ENCODE results near the gene CLDN18.

CLDN18 gene

DNA sequence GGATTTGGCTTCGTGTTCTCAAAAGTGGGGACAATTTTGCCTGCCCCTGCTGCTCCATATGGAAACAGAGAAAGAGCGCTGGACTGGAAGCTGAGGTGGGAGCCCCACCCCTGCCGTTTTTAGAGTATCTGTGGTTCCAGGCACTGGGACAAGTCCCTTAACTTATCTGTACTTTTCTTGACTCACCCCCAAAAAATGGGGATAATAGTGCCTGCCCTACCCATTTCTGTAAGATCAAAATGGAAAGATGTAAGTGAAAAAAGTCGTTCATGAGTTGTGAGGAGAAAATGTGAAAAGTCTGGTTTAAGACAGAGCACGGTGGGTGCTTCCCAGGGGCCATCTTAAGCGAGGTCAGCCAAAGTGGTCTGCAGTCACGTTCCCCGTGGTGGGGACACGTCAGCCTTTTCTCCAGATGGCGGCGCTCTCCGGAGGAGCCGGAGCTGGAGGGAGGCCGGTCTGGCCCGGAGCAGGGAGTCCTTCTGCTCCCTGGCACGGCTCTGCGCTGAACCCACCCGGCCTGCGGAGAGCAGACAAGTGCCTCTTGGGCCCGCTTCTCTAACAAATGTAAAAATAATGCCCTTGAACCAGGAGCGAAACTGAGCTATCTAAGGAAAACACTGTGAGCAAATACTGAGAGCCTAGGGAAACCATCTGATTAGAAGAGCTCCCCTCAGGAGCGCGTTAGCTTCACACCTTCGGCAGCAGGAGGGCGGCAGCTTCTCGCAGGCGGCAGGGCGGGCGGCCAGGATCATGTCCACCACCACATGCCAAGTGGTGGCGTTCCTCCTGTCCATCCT is at the start of gene CLDN18:
Gene CLDN18, plus strand, starts transcription at position 690 of the 797 bp plus-strand sequence. Its CDS starts 61 bp downstream, at position 751.
- DNase-seq (ENCODE audit: low spot score) = no peak

DNA sequence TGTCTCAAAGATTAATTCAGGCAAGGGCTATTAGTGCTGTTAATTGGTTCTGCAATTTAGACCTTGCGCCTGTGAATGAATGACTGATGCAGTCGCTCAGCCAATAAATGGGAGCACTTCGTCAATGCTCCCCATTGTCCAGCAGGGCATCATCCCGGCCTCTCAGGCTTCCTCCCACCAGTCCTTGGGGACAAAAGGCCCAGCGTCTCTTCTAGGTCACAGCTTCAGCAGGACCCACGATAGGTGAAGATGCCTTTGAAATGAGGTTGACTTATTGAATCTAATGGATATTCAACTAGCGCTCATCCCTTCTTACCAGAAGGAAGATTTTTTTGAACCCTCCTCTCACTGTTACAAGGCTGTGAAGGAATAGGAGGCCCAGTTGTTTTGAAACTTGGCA is 47.7 kb upstream of the CLDN18 start:
- no peak for DNase-seq (ENCODE audit: low spot score)

DNA sequence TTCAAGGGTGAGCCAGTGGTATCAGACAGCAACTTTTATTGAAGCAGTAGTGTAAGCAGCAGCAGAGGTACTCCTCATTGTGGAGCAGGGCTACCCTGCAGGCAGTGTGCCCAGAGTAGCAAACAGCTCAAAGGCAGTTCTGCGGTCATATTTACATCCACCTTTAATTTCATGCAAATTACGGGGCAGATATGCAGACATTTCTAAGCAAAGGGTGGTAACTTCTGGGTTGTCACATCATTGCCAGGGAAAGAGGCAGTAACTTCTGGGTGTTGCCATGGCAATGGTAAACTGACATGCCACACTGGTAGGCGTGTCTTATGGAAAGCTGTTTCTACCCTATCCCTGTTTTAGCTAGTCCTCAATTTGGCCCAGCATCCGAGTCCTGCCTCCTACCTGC is 46.5 kb upstream of the CLDN18 start:
- no peak for DNase-seq (ENCODE audit: low spot score)

DNA sequence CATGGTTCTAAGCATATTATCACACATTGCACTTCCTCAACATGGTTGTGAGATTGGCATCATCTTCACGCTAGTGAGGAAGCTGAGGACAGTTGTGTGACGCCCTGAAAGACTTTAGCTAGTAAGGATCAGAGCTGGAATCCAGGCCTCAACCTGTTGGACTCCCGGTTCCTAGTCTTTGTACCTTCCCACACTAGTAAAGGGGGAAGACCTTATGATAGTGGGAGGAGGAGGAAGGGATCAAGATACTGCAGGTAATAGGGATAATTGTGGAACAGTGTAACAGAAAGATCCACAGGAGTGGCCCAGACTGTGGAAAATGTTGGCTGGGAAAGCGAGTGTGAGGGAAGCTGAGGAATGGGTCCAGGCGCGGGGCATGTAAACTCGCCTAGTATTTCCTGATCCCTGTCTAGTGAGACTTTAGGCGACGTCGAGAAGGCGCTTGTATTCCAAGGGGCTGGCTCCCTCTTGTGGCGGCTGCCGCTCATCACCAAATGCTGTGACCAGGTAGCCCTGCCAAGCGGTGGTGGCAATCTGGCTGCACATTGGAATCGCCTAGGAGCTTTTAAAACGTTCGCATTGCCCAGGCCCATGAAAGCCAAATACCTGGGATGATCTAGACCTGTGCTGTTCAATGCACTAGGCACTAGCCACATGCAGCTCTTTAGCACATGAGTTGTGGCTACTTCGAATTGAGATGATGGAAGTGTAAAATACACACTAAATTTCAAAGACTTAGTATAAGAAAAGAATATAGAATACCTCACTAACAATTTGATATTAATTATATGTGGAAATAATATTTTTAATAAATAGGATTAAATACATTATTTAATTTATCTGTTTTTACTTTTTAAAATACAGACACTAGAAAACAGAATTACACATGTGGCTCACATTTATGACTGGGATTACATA is 38.8 kb upstream of the CLDN18 start:
- peak; percentile 23 for DNase-seq (ENCODE audit: low spot score)

DNA sequence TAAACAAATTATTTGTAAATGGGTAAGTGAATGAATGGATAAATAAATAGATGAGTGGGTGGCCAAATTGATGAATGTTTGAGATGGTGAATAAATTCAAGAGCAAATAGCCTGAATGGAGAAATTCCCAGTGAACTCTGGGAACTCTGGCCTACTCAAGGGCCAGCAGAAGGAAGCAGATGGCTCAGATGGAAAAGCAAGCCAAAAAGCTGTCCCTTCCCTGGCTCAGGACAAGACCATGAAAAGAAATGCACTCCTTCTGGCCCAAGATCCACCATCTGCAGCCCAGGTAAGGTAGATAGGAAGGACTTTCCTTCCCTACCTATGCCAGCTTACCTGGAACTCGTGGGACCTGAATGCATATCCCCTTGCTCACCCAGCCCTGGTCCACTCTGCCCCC is 37.6 kb upstream of the CLDN18 start:
- DNase-seq (ENCODE audit: low spot score) = no peak

DNA sequence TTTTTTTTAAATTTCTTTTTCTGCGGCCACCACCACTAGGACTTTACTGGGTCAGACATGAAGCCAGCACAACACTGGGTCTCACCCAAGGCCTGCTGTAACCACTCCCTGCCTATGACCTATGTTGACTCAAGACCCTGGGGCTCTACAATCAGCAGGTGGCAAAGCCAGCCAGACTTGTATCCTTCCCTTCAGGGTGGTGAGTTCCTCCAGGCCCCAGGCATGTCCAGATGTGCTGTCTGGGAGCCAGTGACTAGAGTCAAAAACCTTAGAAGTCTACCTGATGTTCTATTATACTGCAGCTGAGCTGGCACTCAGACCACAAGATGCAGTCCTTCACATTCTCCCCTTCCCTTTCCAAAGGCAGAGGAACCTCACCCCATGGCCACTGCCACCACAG is 31.6 kb upstream of the CLDN18 start:
- DNase-seq (ENCODE audit: low spot score) = no peak

DNA sequence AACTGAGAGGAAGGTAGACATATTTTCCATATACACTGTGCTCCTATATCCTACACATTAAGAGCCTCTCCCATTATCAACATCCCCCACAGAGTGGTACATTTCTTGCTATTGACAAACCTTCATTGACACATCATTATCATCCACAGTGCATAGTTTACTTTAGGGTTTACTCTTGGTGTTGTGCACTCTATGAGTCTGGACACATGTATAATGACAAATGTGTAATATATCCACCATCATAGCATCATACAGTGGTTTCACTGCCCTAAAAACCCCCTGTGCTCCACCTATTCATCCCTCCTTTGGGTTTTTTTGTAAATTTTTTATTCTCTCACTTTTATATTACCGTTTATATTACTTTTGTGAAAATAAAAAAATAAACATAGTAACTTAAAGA is 22.2 kb upstream of the CLDN18 start:
- DNase-seq (ENCODE audit: low spot score) = no peak

DNA sequence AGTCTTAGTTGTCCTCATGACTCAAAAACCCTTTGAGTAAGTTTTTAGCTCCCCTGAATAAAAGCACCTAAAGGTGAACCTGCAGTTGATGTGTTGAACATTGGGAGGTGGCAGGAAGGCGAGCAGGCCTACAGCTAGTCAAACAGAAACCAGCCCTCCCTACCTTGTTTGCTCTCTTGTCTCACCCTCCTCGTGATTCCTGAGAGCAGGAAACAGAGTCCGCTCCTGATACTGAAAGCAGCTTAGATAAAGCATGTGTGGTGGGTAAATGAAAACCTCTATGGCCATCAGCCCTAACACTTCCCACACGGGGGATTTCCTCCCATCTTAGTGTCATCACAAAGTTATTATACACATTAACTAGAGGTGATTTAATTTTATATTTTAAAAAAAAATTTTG is 21.8 kb upstream of the CLDN18 start:
- no peak for DNase-seq (ENCODE audit: low spot score)

DNA sequence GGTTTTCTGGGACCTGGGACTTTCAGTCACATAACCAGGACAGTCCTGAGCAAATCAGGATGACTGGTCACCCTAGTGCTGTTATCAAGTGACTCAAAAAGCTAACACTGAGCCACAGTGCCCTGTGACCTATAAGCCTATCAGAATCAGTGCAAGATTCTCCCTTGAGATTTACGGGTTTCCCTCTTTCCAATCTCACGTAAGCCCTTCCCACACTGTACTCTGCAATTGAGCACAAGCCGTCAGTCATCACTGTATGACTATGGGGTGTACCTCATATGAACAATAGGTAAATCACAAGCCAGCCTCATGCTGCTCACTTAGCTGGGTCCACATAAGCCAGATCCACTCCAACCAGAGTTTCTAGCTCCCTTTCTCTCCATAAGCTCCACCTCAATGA is 21.0 kb upstream of the CLDN18 start:
- DNase-seq (ENCODE audit: low spot score) = no peak

DNA sequence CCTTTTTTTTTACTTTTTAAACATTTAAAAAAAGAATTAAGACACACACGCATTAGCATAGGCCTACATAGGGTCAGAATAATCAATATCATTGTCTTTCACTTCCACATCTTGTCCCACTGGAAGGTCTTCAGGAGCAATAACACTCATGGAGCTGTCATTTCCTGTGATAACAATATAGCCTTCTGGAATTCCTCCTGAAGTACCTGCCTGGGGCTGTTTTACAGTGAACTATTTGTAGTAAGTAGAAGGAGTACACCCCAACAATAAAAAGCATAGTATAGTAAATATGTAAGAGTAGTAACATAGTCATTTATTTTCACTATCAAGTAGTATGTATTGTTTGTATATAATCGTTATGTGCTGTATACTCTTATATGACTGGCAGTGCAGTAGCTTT is 19.5 kb upstream of the CLDN18 start:
- DNase-seq (ENCODE audit: low spot score) = no peak

DNA sequence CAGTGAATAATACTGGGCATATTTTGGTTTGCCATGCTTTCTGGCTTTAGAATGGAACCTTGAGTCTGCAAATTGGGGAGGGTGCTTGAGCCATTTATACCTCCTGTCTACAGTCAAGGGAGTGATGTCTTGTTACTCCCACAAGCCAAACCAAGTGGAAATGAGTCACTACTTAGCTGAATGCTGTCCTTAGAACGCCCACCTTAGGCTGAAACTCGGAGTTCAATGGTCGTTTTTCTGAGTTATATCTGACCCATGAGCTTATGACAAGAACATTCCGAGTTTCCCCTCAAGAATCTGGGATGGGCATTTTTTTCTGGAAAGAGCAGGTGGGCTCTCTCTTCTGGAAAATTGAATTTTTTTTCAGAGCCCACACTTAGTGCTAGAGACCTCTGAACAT is 17.4 kb upstream of the CLDN18 start:
- DNase-seq (ENCODE audit: low spot score) = no peak

DNA sequence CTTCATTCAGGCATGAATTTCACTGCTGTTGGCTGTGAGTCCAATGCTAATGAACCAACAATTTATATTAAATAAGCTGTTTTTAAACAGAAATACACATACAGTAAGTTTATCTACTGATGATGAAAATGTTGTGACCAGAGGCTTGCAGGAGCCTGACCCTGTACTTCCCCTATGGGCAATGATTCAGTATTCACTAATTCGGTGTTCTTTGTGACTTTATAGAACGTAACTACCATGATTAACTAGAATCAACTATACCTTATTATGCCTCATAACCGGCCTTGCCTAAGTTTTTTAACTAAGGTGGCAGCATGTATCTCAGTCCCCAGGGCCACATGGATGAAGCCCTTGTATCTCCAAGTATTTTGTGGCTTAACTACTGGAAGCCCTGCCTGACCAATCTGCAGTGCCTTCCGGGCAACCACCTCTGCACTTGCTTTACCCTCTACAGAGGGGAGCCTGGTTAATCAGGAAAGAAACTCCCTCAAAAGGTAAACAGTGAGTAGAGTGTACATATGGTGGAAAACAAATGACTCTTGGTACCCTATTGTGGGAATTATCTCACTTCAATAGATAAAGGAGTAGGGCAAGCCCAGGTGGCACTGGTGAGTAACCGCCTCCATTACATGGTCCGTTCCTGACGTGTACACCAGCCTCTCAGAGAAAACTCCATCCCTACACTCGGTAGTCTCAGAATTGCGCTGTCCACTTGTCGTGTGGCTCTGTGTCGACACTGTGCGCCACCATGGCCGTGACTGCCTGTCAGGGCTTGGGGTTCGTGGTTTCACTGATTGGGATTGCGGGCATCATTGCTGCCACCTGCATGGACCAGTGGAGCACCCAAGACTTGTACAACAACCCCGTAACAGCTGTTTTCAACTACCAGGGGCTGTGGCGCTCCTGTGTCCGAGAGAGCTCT is 11.6 kb upstream of the CLDN18 start:
- no peak for DNase-seq (ENCODE audit: low spot score)

DNA sequence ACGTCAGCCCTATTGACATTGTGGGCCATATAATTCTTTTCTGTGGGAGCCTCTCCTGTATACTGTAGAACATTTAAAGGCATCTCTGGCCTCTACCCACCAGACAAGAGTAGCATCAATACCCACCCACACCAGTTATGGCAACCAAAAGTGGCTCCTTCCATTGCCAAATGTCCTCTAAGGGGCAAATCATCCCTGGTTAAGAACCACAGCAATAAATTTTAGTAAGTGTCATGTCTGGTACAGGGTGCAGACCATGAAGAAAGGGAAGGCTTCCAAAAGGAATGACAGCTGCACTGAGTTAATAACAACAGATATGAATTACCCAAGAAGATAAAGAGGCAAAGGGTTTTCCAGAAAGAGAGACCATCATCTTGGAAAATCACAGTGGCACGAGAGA is 6.9 kb upstream of the CLDN18 start:
- no peak for DNase-seq (ENCODE audit: low spot score)

DNA sequence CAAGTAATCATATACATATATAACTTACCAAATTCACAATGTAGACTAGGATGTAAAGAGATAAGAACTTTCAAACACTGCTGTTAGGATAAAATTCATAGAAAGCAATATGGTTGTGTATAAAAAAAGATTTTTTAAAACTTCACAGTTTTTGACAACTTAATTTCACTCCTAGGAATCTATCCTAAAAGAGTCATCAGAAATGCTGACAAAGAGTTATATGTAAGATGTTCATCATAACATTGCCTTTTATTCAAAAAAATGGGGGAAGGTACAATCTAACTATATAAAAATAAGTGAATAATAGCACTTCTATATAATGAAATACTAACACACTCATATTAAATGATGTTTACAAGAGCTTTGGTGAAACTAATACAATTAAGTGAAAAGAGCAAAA is 4.3 kb upstream of the CLDN18 start:
- no peak for DNase-seq (ENCODE audit: low spot score)

DNA sequence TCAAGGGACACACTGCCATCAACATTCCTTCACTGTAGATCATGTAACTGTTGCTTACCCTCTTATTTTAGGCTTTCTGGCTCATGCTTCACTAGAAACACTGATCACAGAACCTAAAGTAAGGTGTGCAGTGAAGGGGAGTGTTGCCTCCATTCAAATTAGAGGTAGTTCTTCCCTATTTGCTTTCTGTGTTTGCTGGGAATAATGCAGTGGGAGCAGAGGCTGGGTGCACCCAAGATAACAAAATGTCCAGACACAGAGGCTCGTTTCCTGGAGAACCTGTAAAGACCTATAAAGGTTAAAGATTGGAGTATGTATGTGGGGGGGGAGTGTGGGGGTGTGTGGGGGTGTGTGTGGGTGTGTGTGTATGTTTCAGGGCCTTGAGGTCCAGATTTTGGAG is 2.1 kb upstream of the CLDN18 start:
- DNase-seq (ENCODE audit: low spot score) = no peak

DNA sequence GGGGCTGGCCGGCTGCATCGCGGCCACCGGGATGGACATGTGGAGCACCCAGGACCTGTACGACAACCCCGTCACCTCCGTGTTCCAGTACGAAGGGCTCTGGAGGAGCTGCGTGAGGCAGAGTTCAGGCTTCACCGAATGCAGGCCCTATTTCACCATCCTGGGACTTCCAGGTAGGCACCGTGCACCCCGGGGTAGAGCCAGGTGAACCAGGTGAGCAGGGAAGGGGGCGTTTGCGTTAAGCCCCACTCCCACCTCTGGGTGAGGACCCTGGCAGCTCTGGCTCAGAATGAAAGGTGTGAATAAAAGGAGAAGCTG is 267 bp downstream of the CLDN18 start:
- DNase-seq (ENCODE audit: low spot score) = no peak

DNA sequence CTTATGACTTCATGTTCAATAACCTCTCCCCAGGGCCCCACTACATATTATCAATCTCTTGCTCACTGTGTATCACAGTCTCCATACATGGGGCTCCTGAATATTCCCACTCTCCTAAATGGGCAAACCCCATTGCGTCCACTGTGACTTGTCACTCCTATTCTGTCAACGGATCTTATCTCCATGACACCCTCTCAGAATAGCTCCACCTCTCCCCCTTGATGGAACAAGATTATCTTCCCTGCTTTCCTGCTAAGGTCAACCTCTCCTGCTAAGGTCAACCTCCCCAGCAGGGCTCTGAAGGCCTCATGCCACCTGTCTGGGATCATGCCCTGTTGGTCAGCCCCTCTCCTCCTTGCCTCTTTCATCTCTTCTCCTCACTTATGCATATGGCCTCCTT is 1.8 kb downstream of the CLDN18 start:
- no peak for DNase-seq (ENCODE audit: low spot score)

DNA sequence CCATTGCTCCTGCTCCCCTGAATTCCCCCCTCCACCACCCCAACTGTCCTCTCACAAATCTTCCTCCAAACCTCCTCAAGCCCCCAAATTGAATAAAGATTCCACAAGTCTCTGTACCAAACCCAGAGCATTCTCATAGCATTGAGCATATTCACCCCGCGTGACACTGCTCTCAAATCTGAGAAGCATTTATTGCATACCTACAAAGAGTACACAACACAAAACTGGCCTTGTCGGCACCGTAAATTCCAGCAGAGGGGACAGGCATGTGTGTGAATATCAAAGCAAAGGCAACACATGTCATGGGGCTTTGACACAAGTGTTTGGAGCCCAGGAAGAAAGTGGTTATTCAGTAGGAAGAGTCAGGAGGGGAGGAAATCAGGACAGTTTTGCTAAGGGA is 2.6 kb downstream of the CLDN18 start:
- no peak for DNase-seq (ENCODE audit: low spot score)

DNA sequence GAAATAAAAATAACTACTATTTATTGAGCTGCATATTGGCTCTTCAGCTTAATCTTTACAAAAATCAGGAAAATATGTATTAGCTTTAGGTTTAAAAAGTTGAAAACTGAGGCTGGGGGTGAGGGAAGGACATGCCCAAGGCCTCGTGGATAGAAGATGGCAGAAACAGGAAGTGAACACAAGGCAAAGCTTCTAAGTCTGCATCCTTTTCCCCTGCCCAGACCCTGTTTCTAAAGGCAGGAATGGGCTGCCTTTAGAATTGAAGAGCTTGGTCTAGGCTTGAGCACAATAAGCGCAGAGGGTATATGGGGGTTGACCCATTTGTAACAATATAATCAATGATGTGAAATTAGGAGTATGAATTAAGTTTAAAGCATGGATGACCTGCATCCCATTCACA is 6.1 kb downstream of the CLDN18 start:
- DNase-seq (ENCODE audit: low spot score) = no peak

DNA sequence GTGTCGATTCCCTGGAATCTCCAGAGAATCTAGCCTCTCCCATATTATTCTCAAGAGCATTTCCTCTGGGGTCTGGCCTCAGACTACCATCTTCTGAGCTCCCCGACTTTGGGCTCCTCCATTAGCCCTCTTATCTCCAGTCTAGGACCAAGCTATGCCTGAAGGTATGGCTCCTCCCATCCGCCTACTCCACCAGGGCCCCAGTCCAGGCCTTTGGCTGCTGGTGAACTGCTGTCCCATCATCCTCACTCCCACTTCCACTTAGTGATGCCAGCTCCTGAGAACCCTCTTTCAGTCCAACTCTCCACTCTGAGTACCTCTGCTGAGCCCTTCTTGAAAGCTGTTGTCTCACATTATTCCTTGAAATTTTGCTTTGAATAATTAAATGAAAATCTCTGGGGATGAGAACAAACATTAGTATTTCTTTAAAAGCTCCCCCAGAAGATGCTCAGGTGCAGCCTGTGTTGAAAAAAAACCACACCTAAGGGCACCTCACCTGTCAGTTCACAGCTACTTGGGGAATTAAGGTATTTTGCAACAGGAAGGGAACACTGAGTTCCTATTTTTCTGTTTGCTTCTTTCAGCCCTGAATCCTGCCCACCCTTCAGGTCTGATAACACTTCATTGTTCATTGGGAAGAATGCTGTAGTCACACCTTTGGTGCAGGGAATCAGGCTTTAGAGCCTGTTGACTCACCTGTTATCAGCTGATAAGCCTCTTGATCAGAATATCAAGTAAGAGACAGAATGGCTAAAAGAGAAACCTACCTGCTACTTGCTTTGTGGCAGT is 9.5 kb downstream of the CLDN18 start:
- DNase-seq (ENCODE audit: low spot score) = no peak

DNA sequence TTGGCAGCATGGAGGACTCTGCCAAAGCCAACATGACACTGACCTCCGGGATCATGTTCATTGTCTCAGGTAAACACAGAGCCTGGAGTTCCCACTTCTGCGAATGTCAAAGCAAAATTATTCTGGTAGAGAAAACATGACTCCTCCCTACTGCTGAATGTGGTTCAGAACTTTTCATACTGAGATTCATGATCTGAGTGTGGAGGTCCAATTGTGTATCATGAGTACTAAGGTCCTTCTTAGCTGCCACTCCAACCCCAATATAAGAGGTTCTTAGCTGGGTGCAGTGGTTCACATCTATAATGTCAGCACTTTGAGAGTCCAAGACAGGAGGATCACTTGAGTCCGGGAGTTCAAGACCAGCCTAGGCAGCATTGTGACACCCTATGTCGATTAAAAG is 13.8 kb downstream of the CLDN18 start:
- DNase-seq (ENCODE audit: low spot score) = no peak

DNA sequence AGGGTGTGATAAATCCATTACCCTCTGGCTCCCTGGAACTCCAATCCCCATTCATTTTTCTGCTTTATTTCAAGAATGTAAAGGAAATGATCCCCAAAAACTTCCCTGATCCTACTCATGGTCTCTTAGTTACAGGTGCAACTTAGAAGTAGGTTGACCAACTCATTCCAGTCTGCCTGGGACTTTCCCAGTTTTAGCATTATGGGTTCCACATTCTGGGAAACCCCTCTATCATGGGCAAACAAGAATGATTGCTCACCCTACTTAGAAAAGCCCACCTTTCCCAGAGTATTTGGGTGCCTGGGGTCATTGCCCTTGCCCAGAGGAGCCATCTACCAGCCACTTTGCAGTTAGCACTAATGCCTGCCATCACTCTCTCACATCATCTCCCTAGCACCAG is 15.6 kb downstream of the CLDN18 start:
- no peak for DNase-seq (ENCODE audit: low spot score)
